HepG2 (cell line): ENCODE measurements around the gene FYTTD1. TPM values are rescaled to one million over a fixed set of nuclear protein-coding genes. Genes with fewer than 3 reads are reported as not detected.

ENCODE experiments used
- DNMT3B ChIP-seq: conservative IDR thresholded peaks from 2 replicates; pipeline ENCODE4 v1.6.1; 2016; ENCODE audit warnings: missing biosample characterization, control low read depth
- EED ChIP-seq: sonication (generic); formaldehyde crosslinking; IDR thresholded peaks from 2 replicates; pipeline ENCODE4 v1.5.0; 2020; ENCODE audit warnings: mild to moderate bottlenecking, missing genetic modification reagents
- ERF ChIP-seq: IDR thresholded peaks from 2 replicates; pipeline ENCODE4 v1.6.1; 2018; ENCODE audit warnings: missing biosample characterization, missing genetic modification reagents
- HOXA3 ChIP-seq: sonication (generic); formaldehyde crosslinking; IDR thresholded peaks from 2 replicates; pipeline ENCODE4 v1.5.0; 2020; ENCODE audit warnings: missing genetic modification reagents
- MAF1 ChIP-seq: sonication (generic); formaldehyde crosslinking; IDR thresholded peaks from 2 replicates; pipeline ENCODE4 v1.5.0; 2020; ENCODE audit warnings: missing genetic modification reagents, borderline replicate concordance
- MYC ChIP-seq: sonication (generic); formaldehyde crosslinking; IDR thresholded peaks from 2 replicates; pipeline ENCODE4 v1.9.0; 2021; ENCODE audit warnings: missing genetic modification reagents, borderline replicate concordance
- PHF5A ChIP-seq: IDR thresholded peaks from one replicate; pipeline ENCODE4 v1.6.1; 2018; ENCODE audit warnings: low read depth, missing genetic modification reagents; ENCODE audit not compliant: unreplicated experiment
- POLR2A ChIP-seq, 2 experiments: IDR thresholded peaks; 2 replicates each; pipeline ENCODE4 v1.6.1; 2011; ENCODE audit warnings: low read depth in 2 of 2, low read length in 2 of 2, mild to moderate bottlenecking in 1 of 2, moderate library complexity in 1 of 2; ENCODE audit not compliant: insufficient read depth in 1 of 2
- PRMT3 ChIP-seq: sonication (generic); formaldehyde crosslinking; IDR thresholded peaks from 2 replicates; pipeline ENCODE4 v1.8.1; 2022; ENCODE audit warnings: low read depth, mild to moderate bottlenecking, moderate library complexity, missing genetic modification reagents, borderline replicate concordance
- SOX6 ChIP-seq, 2 experiments: fragments of 450-650 bp in 1 of 2; sonication (generic) in 1 of 2; formaldehyde crosslinking in 1 of 2; IDR thresholded peaks; 2 replicates each; pipeline versions ENCODE4 v1.4.0 to v1.6.1; 2017 to 2020; ENCODE audit warnings: antibody characterized with exemption in 1 of 2, mild to moderate bottlenecking in 1 of 2, missing genetic modification reagents in 1 of 2
- TOE1 ChIP-seq: sonication (generic); formaldehyde crosslinking; IDR thresholded peaks from 2 replicates; pipeline ENCODE4 v1.4.0; 2020; ENCODE audit warnings: mild to moderate bottlenecking, missing genetic modification reagents
- ZNF253 ChIP-seq: sonication (generic); formaldehyde crosslinking; IDR thresholded peaks from 2 replicates; pipeline ENCODE4 v1.8.0; 2022; ENCODE audit warnings: mild to moderate bottlenecking, missing genetic modification reagents, borderline replicate concordance
- ZNF737 ChIP-seq: sonication (generic); formaldehyde crosslinking; IDR thresholded peaks from 2 replicates; pipeline ENCODE4 v1.5.0; 2020; ENCODE audit warnings: missing genetic modification reagents, mild to moderate bottlenecking, borderline replicate concordance
- polyA plus RNA-seq, 8 experiments: library from polyadenylated mRNA; depleted of rRNA in 3 of 8; stranded (reverse) in 7 of 8; unstranded in 1 of 8; fragments of >200 nt; fragmentation: Illumina TruSeq in 4 of 8; extraction: Trizol in 4 of 8; gene quantifications; 2 replicates each; pipeline versions ENCODE4 v1.2.1 to v1.2.3, GENCODE V29; 2011 to 2016; ENCODE audit warnings: low read depth in 4 of 8, missing spikeins in 1 of 8, mixed read lengths in 1 of 8; ENCODE audit not compliant: insufficient read depth in 1 of 8
- total RNA-seq, 5 experiments: library from RNA; depleted of rRNA; stranded (reverse); fragments of >200 nt; fragmentation: Illumina TruSeq; extraction: Trizol; gene quantifications; 2 replicates each; pipeline ENCODE4 v1.2.3, GENCODE V29; 2016; ENCODE audit warnings: low read depth in 1 of 5
- TF ChIP-seq, protein P1 (sequence below): sonication (generic); formaldehyde crosslinking; IDR thresholded peaks from 2 replicates; pipeline ENCODE4 v1.5.1; 2020; ENCODE audit warnings: missing genetic modification reagents, mild to moderate bottlenecking, borderline replicate concordance
- TF ChIP-seq, protein P2 (sequence below): fragments of 450-650 bp; IDR thresholded peaks from 2 replicates; pipeline ENCODE4 v1.6.1; 2016
- TF ChIP-seq, protein P3 (sequence below): IDR thresholded peaks from 2 replicates; pipeline ENCODE4 v1.6.1; 2016
- TF ChIP-seq, protein P4 (sequence below): IDR thresholded peaks from 2 replicates; pipeline ENCODE4 v1.6.1; 2016; ENCODE audit warnings: low read depth, control low read depth
- TF ChIP-seq, protein P5 (sequence below): sonication (generic); formaldehyde crosslinking; IDR thresholded peaks from 2 replicates; pipeline ENCODE4 v1.4.0; 2020; ENCODE audit warnings: mild to moderate bottlenecking, missing genetic modification reagents
- TF ChIP-seq, protein P6 (sequence below): sonication (generic); formaldehyde crosslinking; IDR thresholded peaks from 2 replicates; pipeline ENCODE4 v1.8.0; 2022; ENCODE audit warnings: mild to moderate bottlenecking, missing genetic modification reagents; ENCODE audit not compliant: insufficient replicate concordance
- TF ChIP-seq, protein P7 (sequence below): sonication (generic); formaldehyde crosslinking; IDR thresholded peaks from 2 replicates; pipeline ENCODE4 v1.5.1; 2020; ENCODE audit warnings: missing genetic modification reagents, mild to moderate bottlenecking, borderline replicate concordance

Gene FYTTD1
- total and polyA plus RNA-seq, 2 of the 13 experiments (the other 11 are each of a cell fraction or from before 2014, with no cell fraction given) = 6.5 to 28.8 TPM

DNA sequence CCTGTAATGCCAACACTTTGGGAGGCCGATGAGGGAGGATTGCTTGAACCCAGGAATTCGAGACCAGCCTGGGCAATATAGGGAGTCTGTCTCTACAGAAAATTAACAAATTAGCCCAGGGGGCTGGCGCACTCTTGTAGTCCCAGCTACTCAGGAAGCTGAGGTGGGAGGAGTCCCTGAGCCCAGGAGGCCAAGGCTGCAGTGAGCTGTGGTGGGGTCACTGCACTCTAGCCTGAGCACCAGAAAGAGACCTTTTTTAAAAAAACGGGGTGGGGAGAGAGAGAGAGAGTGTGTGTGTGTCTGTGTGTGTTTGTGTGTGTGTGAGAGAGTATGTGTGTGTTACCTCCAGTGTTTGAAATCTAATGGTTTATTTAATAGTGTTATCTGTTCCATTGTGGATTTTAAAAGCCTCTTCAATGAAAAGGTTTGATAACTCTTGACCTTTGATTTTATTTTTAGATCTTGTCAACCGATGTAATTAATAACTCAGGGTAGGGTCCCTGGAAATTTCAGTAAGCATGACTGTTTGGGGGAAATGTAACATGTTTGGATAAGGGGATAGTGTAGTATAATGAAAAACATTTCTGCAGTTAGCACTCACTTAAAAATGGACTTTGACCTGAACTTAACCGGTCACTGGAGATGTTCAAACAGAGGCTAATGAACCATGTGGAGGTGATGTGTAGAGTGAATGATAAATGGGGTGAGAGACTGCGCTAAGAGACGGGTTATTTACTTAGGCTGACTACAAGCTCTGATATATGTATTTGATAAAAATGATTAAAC, 71.1 kb downstream of the FYTTD1 start (continued):
- TF ChIP-seq, protein P1, sequence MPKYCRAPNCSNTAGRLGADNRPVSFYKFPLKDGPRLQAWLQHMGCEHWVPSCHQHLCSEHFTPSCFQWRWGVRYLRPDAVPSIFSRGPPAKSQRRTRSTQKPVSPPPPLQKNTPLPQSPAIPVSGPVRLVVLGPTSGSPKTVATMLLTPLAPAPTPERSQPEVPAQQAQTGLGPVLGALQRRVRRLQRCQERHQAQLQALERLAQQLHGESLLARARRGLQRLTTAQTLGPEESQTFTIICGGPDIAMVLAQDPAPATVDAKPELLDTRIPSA (CRISPR knock-in tag) = no peak
- TF ChIP-seq ERF (CRISPR knock-in tag) (peak; percentile 26; the same call in 1 of the 2 replicates), ZNF253 (no peak), HOXA3 (peak; percentile 62), DNMT3B (CRISPR knock-in tag) (no peak), POLR2A (IDR thresholded peaks at IDR 0.05; ENCODE audit: insufficient read depth in 1 of 2, low read depth in 2 of 2, low read length in 2 of 2) (peak in 1 of 2 experiments; percentile 39; a peak in 1 of 4 replicates), EED (no peak), MYC (CRISPR knock-in tag) (no peak), TOE1 (CRISPR knock-in tag) (0 out of 2 replicates have a peak, but pooled peaks have one; percentile 19), SOX6 (IDR thresholded peaks at IDR 0.05) (no peak), SOX6 (CRISPR knock-in tag; IDR thresholded peaks at IDR 0.05) (peak; percentile 63), PRMT3 (CRISPR knock-in tag) (no peak), PHF5A (CRISPR knock-in tag) (no peak), MAF1 (no peak), ZNF737 (CRISPR knock-in tag) (no peak)
- TF ChIP-seq, protein P2, sequence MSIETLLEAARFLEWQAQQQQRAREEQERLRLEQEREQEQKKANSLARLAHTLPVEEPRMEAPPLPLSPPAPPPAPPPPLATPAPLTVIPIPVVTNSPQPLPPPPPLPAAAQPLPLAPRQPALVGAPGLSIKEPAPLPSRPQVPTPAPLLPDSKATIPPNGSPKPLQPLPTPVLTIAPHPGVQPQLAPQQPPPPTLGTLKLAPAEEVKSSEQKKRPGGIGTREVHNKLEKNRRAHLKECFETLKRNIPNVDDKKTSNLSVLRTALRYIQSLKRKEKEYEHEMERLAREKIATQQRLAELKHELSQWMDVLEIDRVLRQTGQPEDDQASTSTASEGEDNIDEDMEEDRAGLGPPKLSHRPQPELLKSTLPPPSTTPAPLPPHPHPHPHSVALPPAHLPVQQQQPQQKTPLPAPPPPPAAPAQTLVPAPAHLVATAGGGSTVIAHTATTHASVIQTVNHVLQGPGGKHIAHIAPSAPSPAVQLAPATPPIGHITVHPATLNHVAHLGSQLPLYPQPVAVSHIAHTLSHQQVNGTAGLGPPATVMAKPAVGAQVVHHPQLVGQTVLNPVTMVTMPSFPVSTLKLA = no peak
- TF ChIP-seq, protein P3, sequence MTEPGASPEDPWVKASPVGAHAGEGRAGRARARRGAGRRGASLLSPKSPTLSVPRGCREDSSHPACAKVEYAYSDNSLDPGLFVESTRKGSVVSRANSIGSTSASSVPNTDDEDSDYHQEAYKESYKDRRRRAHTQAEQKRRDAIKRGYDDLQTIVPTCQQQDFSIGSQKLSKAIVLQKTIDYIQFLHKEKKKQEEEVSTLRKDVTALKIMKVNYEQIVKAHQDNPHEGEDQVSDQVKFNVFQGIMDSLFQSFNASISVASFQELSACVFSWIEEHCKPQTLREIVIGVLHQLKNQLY (CRISPR knock-in tag) = peak; percentile 57; the same call in 1 of the 2 replicates
- TF ChIP-seq, protein P4, sequence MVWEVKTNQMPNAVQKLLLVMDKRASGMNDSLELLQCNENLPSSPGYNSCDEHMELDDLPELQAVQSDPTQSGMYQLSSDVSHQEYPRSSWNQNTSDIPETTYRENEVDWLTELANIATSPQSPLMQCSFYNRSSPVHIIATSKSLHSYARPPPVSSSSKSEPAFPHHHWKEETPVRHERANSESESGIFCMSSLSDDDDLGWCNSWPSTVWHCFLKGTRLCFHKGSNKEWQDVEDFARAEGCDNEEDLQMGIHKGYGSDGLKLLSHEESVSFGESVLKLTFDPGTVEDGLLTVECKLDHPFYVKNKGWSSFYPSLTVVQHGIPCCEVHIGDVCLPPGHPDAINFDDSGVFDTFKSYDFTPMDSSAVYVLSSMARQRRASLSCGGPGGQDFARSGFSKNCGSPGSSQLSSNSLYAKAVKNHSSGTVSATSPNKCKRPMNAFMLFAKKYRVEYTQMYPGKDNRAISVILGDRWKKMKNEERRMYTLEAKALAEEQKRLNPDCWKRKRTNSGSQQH = no peak
- TF ChIP-seq, protein P5, sequence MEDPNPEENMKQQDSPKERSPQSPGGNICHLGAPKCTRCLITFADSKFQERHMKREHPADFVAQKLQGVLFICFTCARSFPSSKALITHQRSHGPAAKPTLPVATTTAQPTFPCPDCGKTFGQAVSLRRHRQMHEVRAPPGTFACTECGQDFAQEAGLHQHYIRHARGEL (CRISPR knock-in tag) = no peak
- TF ChIP-seq, protein P6, sequence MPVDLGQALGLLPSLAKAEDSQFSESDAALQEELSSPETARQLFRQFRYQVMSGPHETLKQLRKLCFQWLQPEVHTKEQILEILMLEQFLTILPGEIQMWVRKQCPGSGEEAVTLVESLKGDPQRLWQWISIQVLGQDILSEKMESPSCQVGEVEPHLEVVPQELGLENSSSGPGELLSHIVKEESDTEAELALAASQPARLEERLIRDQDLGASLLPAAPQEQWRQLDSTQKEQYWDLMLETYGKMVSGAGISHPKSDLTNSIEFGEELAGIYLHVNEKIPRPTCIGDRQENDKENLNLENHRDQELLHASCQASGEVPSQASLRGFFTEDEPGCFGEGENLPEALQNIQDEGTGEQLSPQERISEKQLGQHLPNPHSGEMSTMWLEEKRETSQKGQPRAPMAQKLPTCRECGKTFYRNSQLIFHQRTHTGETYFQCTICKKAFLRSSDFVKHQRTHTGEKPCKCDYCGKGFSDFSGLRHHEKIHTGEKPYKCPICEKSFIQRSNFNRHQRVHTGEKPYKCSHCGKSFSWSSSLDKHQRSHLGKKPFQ (CRISPR knock-in tag) = no peak
- TF ChIP-seq, protein P7, sequence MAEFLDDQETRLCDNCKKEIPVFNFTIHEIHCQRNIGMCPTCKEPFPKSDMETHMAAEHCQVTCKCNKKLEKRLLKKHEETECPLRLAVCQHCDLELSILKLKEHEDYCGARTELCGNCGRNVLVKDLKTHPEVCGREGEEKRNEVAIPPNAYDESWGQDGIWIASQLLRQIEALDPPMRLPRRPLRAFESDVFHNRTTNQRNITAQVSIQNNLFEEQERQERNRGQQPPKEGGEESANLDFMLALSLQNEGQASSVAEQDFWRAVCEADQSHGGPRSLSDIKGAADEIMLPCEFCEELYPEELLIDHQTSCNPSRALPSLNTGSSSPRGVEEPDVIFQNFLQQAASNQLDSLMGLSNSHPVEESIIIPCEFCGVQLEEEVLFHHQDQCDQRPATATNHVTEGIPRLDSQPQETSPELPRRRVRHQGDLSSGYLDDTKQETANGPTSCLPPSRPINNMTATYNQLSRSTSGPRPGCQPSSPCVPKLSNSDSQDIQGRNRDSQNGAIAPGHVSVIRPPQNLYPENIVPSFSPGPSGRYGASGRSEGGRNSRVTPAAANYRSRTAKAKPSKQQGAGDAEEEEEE = no peak
